WTC11 (cell line): Measurements from ENCODE around the gene POMT1.

Source experiments
- CREB1 ChIP-seq: sonication (generic); formaldehyde crosslinking; IDR thresholded peaks from 2 replicates; pipeline ENCODE4 v1.8.0; 2023; ENCODE audit warnings: mild to moderate bottlenecking, missing genetic modification reagents
- CTCF ChIP-seq: fragments of 200-600 bp; IDR thresholded peaks from 2 replicates; pipeline ENCODE4 v1.8.0; 2022; ENCODE audit warnings: antibody characterized with exemption
- E2F5 ChIP-seq: sonication (generic); formaldehyde crosslinking; IDR thresholded peaks from 2 replicates; pipeline ENCODE4 v1.8.1; 2022; ENCODE audit warnings: mild to moderate bottlenecking, moderate library complexity, missing genetic modification reagents
- ETV6 ChIP-seq: sonication (generic); formaldehyde crosslinking; IDR thresholded peaks from 2 replicates; pipeline ENCODE4 v1.8.1; 2022; ENCODE audit warnings: mild to moderate bottlenecking, missing genetic modification reagents
- NFE2L1 ChIP-seq: sonication (generic); formaldehyde crosslinking; IDR thresholded peaks from 2 replicates; pipeline ENCODE4 v1.8.1; 2023; ENCODE audit warnings: missing genetic modification reagents
- NFYB ChIP-seq: sonication (generic); formaldehyde crosslinking; conservative IDR thresholded peaks from 2 replicates; pipeline ENCODE4 v1.8.0; 2022; ENCODE audit warnings: low read depth, missing genetic modification reagents
- TEAD4 ChIP-seq: sonication (generic); formaldehyde crosslinking; IDR thresholded peaks from 2 replicates; pipeline ENCODE4 v1.8.0; 2022; ENCODE audit warnings: mild to moderate bottlenecking, missing genetic modification reagents
- USF2 ChIP-seq: sonication (generic); formaldehyde crosslinking; IDR thresholded peaks from 2 replicates; pipeline ENCODE4 v1.8.1; 2023; ENCODE audit warnings: mild to moderate bottlenecking, missing genetic modification reagents, moderate library complexity
- ZBTB21 ChIP-seq: sonication (generic); formaldehyde crosslinking; IDR thresholded peaks from 2 replicates; pipeline ENCODE4 v1.8.1; 2023; ENCODE audit warnings: mild to moderate bottlenecking, missing genetic modification reagents, borderline replicate concordance
- ZNF138 ChIP-seq: sonication (generic); formaldehyde crosslinking; conservative IDR thresholded peaks from 2 replicates; pipeline ENCODE4 v1.8.1; 2022; ENCODE audit warnings: mild to moderate bottlenecking, moderate library complexity, missing genetic modification reagents

DNA sequence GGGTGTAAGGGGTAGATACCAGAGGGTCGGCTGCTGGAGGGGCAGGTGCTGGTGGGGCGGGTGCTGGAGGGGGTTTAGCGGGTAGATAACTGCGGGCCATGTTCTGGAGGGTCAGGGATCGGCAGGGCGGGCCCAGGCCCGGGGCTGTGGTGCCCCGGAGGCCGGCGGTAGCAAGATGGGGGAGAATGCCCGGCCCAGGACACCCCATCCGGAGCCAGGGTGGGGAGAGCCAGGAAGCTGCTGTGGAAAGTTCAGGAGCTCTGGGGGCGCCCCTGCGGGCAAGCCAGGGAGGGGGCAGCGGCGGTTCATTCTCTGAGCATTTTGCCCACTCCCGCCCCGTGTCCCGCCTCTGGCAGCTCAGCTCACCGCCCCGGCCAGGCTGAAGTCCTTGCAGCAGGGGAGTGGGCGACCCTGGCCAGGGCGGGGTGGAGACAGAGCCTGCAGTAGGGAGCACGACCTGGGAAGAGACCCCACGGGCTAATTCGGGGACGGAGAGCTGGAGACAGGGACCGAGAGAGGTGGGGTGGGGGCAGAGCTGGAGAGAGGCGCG is 43.1 kb downstream of the POMT1 start:
- TF ChIP-seq CREB1 (CRISPR knock-in tag) (no peak), TEAD4 (no peak), NFE2L1 (no peak), CTCF (no peak), NFYB (CRISPR knock-in tag) (no peak), ZBTB21 (CRISPR knock-in tag) (no peak), ETV6 (no peak), USF2 (no peak), E2F5 (no peak), ZNF138 (CRISPR knock-in tag) (no peak)
